ENCODE data around the gene GSS.

DNA sequence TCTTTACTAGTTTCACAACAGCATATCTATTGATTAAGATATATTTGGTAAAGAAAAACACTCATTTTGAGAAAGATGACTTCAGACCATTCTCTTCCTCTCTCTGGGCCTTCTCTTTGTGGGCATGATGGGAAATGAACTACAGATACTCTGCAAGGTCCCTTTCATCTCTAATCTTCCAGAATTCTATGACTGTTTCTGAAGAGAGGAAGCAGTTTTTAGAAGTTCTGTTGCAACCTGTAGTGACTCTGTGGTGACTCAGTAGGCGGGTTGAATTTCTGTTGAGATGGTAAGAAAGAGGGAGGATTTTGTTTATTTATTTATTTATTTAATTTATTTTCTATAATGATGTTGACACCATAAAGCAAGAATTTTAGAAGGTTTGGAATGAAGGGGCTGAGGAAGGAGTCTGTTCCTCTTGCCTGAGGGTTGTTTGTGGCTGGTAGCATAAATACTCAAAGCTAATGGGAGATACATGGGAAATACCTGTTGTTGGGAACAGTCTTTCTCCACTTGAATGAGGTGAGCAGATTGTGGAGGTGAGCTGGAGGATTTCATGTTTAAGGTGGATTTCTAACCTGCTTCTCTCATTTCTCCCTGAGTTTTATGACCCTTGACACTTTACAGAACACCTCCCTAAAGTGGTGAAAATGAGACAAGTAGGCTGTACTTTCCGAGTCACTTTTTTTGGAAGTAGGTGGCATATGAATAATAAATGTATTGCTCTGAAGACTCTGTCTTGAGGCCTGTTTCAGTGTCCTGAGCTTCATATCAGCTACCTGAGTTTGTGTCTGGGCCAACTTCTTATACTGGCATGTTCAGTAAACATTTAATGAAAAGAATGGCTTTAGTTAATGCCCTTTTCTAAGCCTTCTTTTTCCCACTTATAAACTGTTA, 64.2 kb downstream of the GSS start:
- TF ChIP-seq POLR2AphosphoS5 (IDR thresholded peaks at IDR 0.05) = no peak
- TF ChIP-seq, protein P1, sequence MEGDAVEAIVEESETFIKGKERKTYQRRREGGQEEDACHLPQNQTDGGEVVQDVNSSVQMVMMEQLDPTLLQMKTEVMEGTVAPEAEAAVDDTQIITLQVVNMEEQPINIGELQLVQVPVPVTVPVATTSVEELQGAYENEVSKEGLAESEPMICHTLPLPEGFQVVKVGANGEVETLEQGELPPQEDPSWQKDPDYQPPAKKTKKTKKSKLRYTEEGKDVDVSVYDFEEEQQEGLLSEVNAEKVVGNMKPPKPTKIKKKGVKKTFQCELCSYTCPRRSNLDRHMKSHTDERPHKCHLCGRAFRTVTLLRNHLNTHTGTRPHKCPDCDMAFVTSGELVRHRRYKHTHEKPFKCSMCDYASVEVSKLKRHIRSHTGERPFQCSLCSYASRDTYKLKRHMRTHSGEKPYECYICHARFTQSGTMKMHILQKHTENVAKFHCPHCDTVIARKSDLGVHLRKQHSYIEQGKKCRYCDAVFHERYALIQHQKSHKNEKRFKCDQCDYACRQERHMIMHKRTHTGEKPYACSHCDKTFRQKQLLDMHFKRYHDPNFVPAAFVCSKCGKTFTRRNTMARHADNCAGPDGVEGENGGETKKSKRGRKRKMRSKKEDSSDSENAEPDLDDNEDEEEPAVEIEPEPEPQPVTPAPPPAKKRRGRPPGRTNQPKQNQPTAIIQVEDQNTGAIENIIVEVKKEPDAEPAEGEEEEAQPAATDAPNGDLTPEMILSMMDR (IDR thresholded peaks at IDR 0.05) = no peak
- TF ChIP-seq EP300 (IDR thresholded peaks at IDR 0.05; ENCODE audit: low read depth) = no peak

Data from transverse colon (tissue), 4 donors.